Right kidney (tissue), 1 donor: Measurements from ENCODE around the gene GJB2.
A peak's percentile ranks its signal among the peaks of the same experiment; 100 is the strongest.
"Not testable (repeated sequence)": the region's sequence is repeated elsewhere in the genome, so short reads cannot be mapped to it uniquely, and the experiment has no call there.

ENCODE experiments used
- DNase-seq: peaks from one replicate; pipeline ENCODE4 v3.0.0-alpha.2; 2016

GJB2 gene

DNA sequence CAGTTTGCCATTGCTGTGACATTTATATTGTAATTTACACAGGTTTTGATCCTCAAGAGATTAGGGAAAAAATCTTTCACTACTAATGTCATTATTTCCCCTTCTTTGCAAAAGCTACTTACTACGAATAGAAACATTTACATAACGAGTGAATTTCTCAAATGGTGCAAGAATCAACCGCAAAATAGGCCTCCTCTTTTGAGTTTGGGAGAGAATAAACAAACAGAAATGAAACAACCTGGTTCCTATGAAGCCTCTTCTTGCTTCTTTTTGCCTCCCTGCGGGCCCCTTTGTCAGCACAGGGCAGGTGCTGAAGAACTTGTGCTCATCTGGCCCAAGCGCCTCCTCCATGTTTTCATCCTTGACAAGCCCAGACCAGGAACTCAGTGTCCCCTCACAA, 21.8 kb downstream of the GJB2 start:
- DNase-seq, result no peak

GRCh38 chr13:20168396-20168795, 24.3 kb downstream of the GJB2 start:
- DNase-seq, result no peak

- no peak for DNase-seq
These were observed 27.1 kb downstream of the GJB2 start for GRCh38 chr13:20165417-20166257.

DNA sequence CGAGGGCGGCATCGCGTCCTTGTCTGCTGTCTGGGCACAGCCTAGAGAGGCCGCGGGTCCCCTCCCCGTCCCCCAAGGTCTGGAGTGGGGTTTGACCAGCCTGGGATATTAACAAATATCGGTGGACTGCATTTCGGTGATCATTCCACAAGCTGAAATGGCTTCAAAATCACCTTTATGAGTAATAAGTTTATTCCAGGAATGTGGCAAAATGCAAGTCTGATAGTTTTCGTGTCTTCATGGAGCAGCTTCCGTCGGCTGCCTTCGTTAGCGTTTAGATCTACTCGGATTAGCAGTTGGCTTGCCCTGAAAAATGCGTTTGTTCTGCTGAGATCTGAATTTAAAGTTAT, 30.8 kb downstream of the GJB2 start:
- no peak for DNase-seq

DNA sequence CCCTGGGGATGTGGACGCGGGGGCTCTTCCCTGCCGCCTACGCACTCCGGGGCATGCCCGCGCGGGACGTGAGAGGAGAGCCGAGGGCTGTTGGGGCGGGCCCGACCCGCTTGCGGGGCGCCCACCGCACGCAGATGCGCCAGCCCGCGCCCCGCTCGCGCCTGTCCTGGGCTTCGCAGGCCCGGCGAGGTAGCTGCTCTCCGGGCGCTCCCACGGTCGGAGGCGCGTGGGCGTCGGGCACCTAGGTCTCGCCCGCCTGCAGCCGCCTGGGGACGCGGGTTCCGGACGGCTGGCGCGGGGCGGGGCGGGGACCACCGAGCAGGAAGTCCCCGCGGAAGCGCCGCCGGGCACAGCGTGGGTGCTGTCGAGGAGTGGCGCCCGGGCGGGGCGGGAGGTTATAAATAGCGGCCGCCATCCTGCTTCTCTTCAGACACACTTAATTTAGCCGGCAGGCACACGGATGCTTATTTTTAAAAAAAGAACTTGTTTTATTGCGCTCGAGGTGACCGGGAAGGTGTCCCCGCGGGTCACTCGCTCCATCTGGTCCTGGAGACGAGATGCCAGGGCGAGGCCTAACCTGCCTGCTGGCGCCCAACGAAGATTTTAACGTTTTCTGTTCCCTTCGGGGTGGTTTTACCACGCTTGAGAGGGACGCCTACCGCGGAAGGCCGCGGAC, 31.3 kb downstream of the GJB2 start:
- peak; percentile 72 for DNase-seq

DNA sequence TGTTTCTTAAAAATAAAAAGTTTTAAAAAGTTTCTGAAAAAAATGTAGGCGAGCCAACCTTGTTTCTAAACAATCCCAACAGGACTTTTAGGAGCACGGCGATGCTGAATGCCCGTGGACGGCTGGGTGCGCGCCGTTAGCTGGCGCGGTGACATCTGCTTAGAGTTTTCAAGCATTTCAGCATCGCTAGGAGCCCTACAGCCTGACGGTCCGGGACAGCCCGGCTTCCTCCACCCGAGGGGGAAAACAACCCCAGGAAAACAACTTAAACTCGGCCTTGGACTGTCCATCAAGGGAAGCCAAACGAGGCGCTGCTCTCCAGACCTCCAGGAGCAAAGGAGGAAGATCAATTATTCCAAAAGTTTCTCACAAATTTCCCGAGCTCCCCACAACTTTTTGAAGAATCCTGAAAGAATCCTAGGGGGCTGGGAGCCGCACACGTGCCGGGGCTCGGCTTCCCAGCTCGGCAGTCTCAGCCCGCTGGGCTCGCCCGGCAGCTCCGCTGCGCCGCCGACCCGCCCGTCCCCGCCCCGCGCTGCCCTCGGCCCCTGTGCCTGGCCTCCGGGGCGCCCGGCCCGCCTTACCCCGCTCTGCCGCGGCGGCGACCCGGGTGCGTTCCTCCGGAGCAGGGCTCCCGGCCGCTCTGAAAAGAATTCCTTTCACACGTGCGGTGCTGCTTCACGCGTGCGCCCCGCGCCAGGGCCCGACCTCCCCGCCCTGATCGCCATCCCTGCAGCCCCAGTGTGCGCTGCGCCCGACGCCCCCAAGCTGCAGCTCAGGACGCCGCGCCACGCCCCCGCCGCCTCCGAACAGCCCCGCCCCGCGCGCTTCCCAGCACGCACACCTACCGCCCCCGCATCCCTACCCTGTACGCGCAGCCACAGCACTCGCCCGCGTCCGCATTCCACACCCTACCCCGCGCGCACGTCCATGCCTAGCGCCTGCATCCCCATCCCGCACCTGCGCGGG, 32.1 kb downstream of the GJB2 start, which contains the start of gene GJA3:
TSS of gene GJA3 (minus strand) at position 747 of the 969 bp plus-strand sequence. CDS start 17,764 bp downstream, outside the sequence.
- peak; percentile 73 for DNase-seq

GRCh38 chr13:20159646-20160305, 33.0 kb downstream of the GJB2 start:
- DNase-seq, result no peak

DNA sequence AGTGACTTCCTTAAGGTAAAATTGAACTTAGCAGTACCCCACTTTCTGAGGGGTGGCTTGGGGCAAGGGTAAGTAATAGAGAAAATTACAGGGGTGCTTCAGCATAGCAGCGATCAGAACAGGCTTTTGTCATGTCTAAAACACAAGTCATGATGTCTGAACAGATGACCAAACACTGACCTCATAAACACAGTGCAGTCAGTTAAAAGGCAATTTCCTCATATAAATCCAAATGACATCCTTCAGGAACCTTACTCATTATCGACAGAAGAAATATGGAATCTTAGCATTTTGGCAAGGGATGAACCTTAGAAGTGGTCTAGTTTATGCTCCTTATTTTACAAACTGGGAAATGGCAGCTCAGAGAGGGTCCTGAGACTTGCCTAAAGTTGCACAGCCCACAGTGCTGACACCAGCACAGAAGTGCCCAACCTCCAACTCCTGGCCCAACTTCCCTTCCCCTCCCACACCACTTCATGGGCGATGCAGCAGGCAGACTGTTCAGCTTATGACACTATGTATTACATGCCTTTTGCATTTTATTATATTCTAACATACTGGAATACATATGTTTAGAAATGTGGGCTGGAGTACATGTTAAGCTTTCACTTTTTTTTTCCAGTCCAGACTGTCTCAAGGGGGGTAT, 35.5 kb downstream of the GJB2 start:
- no peak for DNase-seq

DNA sequence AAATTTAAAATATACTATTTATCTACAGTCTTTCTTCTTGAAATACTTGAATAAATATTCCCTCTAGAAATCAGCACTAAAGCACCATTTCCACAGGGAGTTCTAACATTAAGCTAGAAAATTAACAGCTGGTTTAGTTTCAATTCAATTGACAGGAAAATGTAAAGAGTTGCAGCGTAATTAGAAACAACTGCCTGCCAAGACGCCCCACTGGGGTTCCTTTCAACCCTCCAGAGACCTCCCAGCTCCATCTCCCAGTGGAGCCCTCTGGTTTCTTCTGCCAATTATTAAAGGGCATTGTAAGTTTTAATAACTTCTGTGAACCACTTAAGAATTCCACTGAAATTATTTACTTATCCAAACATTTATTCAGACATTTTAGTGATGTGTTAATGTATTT, 36.0 kb downstream of the GJB2 start:
- no peak for DNase-seq

- DNase-seq, result not testable (repeated sequence)
These were observed 39.4 kb downstream of the GJB2 start for GRCh38 chr13:20153290-20153689.

DNA sequence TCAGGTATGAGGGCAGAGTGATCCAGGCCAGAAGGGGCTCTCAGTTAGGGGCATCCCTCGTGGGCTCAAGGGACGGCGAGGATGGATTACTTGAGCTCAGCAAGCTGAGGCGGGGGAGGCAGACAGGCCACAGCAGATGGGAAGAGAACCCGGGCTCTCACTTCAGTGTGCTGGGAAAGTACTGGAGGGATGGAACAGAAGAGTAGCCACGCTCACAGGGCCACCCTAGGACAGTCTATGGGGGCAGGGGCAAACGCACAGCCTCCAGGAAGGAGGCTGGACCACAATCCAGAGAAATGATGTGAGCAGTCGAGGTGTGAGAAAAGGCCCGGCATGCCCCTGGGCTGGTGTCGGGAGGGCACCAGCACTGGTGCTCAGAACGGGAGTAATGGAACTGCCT, 41.1 kb downstream of the GJB2 start:
- DNase-seq, result no peak

DNA sequence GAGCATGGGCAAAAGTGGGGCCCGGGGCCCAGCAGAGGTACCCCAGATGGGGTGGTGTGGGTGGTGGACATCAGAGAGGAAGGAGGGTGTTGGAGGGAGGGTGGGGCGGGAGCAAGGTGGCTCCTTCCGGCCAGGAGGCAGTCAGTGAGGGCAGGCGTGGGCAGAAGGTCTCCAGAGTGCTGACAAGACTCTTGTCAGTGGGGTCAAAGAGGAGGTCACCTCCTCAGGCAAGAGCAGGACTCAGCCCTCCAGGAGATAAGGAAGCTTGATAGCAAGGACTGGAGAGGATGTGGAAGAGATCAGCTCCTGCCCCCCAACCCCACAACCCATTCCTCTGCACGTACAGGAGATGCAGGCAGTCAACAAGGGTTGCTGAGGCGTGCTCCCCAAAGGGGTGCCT, 41.7 kb downstream of the GJB2 start:
- no peak for DNase-seq

GRCh38 chr13:20150561-20150960, 42.2 kb downstream of the GJB2 start:
- no peak for DNase-seq

- no peak for DNase-seq
These were observed 43.0 kb downstream of the GJB2 start for GRCh38 chr13:20149762-20150161.

DNA sequence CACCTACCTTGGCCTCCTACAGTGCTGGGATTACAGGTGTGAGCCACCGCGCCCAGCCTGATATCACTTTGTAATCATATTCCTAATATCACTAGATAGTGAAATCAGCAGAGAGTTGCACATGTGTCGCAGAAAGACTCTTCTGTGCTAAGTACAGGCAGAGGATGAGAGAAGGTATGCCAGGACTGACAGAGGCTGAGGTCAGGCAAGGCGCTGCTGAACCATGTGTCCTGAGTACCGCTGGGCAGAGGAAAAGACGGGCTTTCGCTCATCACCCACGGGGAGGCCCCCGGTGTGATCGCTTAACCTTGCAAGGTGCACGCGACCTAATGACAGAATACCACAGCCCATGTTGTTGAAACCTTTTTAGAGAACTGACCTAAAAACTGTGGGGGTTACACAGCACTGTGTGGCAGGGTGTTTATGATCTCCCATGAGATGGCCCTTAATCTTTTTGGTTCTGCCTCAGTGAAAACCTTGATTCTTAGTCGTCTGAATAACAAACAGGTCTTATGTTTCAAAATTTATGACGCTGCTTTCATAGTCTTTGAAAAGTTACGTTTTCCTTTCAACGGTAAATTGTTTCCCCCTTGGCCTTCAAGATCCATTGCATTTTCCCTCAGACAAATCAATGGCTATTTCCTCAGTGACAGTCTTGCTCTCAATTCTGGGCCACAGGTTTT, 44.1 kb downstream of the GJB2 start:
- no peak for DNase-seq

DNA sequence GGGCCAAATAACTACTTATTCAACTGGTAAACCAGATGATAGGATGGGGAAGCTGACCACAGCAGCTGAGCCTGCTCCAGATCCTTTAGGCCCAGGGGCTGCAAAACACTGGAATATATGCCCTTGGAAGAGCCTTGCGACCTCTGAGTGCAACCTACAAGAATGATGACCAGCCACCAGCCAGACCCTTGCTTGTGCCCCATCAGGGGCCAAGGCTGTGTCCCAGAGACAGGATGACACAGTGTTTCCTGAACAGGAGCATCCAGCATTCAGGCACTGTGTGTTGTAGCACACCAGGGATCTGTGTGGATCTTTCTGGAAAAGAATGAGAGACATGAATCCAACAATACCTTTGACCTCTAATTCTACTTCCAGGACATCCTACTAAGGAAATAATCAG, 46.4 kb downstream of the GJB2 start:
- no peak for DNase-seq

- DNase-seq, result no peak
These were observed 47.2 kb downstream of the GJB2 start for GRCh38 chr13:20145521-20145920.

DNA sequence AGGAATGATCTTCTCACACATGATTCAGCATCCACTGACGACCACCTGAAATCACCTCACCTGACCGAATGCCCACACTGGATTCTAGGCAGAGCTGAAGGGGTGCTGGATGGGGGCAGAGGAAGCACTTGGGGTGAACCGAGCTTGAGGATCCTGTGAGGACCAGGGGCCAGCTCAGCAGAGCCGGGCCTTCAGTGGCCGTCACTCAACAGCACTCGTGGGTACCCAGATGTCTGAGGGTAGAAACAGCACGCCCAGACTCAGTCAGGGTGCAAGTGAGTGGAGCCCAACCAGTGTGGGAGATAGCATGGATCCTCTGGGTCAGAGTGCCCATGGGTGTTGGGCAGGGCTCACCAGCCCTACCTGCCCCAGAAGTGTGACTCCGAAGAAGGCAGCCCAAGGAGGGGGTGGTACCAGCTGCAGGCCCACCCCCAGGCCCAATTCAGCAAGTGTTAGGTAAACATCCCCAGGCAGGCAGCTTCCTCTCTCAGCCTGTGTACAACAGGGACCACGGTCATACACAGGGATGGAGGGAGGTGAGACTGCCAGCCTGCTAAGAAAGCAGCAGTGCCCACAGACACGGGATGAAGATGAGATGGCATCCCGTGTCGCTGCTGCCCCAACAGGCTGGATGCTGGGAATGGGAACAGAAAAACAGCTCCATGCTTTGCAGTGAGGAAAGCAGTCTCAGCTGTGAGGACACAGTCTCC, 48.4 kb downstream of the GJB2 start:
- no peak for DNase-seq

DNA sequence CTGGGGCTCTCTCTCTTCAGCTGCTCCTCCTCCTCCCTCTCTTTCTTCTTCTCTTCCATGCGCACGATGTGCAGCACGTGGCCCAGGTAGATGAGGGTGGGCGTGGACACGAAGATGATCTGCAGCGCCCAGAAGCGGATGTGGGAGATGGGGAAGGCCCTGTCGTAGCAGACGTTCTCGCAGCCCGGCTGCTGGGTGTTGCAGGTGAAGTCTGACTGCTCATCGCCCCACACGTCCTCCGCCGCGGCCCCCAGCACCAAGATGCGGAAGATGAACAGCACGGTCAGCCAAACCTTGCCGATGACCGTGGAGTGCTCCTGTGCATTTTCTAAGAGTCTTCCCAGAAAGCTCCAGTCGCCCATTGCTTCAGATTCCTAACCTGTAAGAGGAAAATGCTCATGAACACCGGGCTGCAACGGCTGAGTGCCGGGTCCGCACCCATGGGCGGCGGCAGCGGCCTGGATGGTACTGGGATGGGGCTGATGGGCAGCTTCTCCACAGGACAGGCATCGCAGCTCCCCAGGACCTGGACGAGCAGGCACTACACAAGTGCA, 49.7 kb downstream of the GJB2 start:
- DNase-seq, result no peak
